Activated T-cell treated with anti-CD3 and anti-CD28 coated beads, Interleukin-2, amount 50 U/mL, for 24 hours (primary cell): ENCODE results near the gene GABRG3.

ENCODE experiments used
- DNase-seq: peaks from one replicate; pipeline ENCODE4 v3.0.0-alpha.2; 2020
- H3K27ac Mint-ChIP-seq: 2 replicates; pipeline ENCODE4 v1.8.0; 2020; ENCODE audit warnings: mild to moderate bottlenecking, mixed read lengths
- H3K27me3 Mint-ChIP-seq: 2 replicates; pipeline ENCODE4 v1.8.0; 2020; ENCODE audit warnings: mixed read lengths
- H3K36me3 Mint-ChIP-seq: 2 replicates; pipeline ENCODE4 v1.8.0; 2020; ENCODE audit warnings: low read depth, mixed read lengths
- H3K4me1 Mint-ChIP-seq: 2 replicates; pipeline ENCODE4 v1.8.0; 2020; ENCODE audit warnings: low read depth, mixed read lengths
- H3K4me3 Mint-ChIP-seq: 2 replicates; pipeline ENCODE4 v1.8.0; 2020; ENCODE audit warnings: mild to moderate bottlenecking, moderate library complexity, mixed read lengths
- H3K9me3 Mint-ChIP-seq: 2 replicates; pipeline ENCODE4 v1.8.0; 2020; ENCODE audit warnings: mixed read lengths

Gene GABRG3

GRCh38 chr15:27429577-27429976, 458.6 kb downstream of the GABRG3 start:
- no peaks in the 10 kb centered on the region for H3K36me3 Mint-ChIP-seq
- no peaks in the 10 kb centered on the region for H3K4me1 Mint-ChIP-seq
- no peak overlapping the region for H3K4me3 Mint-ChIP-seq
- no peak for DNase-seq
- H3K27me3 Mint-ChIP-seq = no peaks in the 10 kb centered on the region
- H3K9me3 Mint-ChIP-seq = peaks cover 7% of the 10 kb centered on the region
- no peak overlapping the region for H3K27ac Mint-ChIP-seq

- Mint-ChIP-seq H3K9me3 (peaks cover 5% of the 10 kb centered on the region), H3K36me3 (no peaks in the 10 kb centered on the region), H3K27ac (no peak overlapping the region), H3K27me3 (no peaks in the 10 kb centered on the region), H3K4me1 (no peaks in the 10 kb centered on the region), H3K4me3 (no peak overlapping the region)
- no peak for DNase-seq
Measured at GRCh38 chr15:27433604-27434003, 462.6 kb downstream of the GABRG3 start.

GRCh38 chr15:27438403-27439375, 467.7 kb downstream of the GABRG3 start:
- Mint-ChIP-seq H3K4me3 (no peak overlapping the region), H3K9me3 (no peaks in the 10 kb centered on the region), H3K27ac (no peak overlapping the region)

GRCh38 chr15:27441120-27441519, 470.1 kb downstream of the GABRG3 start:
- Mint-ChIP-seq H3K36me3 (no peaks in the 10 kb centered on the region), H3K4me3 (no peak overlapping the region), H3K27me3 (no peaks in the 10 kb centered on the region), H3K4me1 (no peaks in the 10 kb centered on the region), H3K9me3 (no peaks in the 10 kb centered on the region), H3K27ac (no peak overlapping the region)
- no peak for DNase-seq

More at GRCh38 chr15:27438403-27439375, 467.7 kb downstream of the GABRG3 start:
- H3K36me3 Mint-ChIP-seq = no peaks in the 10 kb centered on the region
- no peaks in the 10 kb centered on the region for H3K27me3 Mint-ChIP-seq
- DNase-seq = no peak
- H3K4me1 Mint-ChIP-seq = no peaks in the 10 kb centered on the region

GRCh38 chr15:27448234-27448633, 477.3 kb downstream of the GABRG3 start:
- Mint-ChIP-seq H3K27me3 (no peaks in the 10 kb centered on the region), H3K36me3 (no peaks in the 10 kb centered on the region), H3K4me3 (no peak overlapping the region), H3K9me3 (peaks cover 4% of the 10 kb centered on the region), H3K27ac (no peak overlapping the region), H3K4me1 (no peaks in the 10 kb centered on the region)
- no peak for DNase-seq

GRCh38 chr15:27448986-27449385, 478.0 kb downstream of the GABRG3 start:
- H3K27ac Mint-ChIP-seq = no peak overlapping the region
- no peak for DNase-seq
- H3K27me3 Mint-ChIP-seq = no peaks in the 10 kb centered on the region
- H3K9me3 Mint-ChIP-seq = peaks cover 4% of the 10 kb centered on the region
- H3K36me3 Mint-ChIP-seq = no peaks in the 10 kb centered on the region
- H3K4me3 Mint-ChIP-seq = no peak overlapping the region
- no peaks in the 10 kb centered on the region for H3K4me1 Mint-ChIP-seq

- H3K27me3 Mint-ChIP-seq = no peaks in the 10 kb centered on the region
- H3K4me1 Mint-ChIP-seq = no peaks in the 10 kb centered on the region
- no peak overlapping the region for H3K4me3 Mint-ChIP-seq
- H3K9me3 Mint-ChIP-seq = peaks cover 4% of the 10 kb centered on the region
- no peak for DNase-seq
- H3K27ac Mint-ChIP-seq = no peak overlapping the region
- no peaks in the 10 kb centered on the region for H3K36me3 Mint-ChIP-seq
Measured at GRCh38 chr15:27449941-27450340, 479.0 kb downstream of the GABRG3 start.

GRCh38 chr15:27454281-27455075, 483.5 kb downstream of the GABRG3 start:
- Mint-ChIP-seq H3K9me3 (peaks cover 4% of the 10 kb centered on the region), H3K4me3 (no peak overlapping the region), H3K27me3 (no peaks in the 10 kb centered on the region), H3K27ac (no peak overlapping the region), H3K4me1 (no peaks in the 10 kb centered on the region), H3K36me3 (no peaks in the 10 kb centered on the region)
- DNase-seq = no peak

- Mint-ChIP-seq H3K36me3 (no peaks in the 10 kb centered on the region), H3K9me3 (peaks cover 5% of the 10 kb centered on the region), H3K4me1 (no peaks in the 10 kb centered on the region), H3K4me3 (no peak overlapping the region), H3K27ac (no peak overlapping the region), H3K27me3 (no peaks in the 10 kb centered on the region)
- DNase-seq = no peak
Measured at GRCh38 chr15:27456807-27457206, 485.8 kb downstream of the GABRG3 start.

GRCh38 chr15:27457766-27458165, 486.8 kb downstream of the GABRG3 start:
- Mint-ChIP-seq H3K4me3 (no peak overlapping the region), H3K9me3 (peaks cover 5% of the 10 kb centered on the region), H3K27me3 (no peaks in the 10 kb centered on the region), H3K4me1 (no peaks in the 10 kb centered on the region), H3K36me3 (no peaks in the 10 kb centered on the region), H3K27ac (no peak overlapping the region)
- DNase-seq = no peak

GRCh38 chr15:27458345-27459084, 487.5 kb downstream of the GABRG3 start:
- no peaks in the 10 kb centered on the region for H3K36me3 Mint-ChIP-seq
- peaks cover 5% of the 10 kb centered on the region for H3K9me3 Mint-ChIP-seq
- H3K27me3 Mint-ChIP-seq = no peaks in the 10 kb centered on the region
- H3K27ac Mint-ChIP-seq = no peak overlapping the region
- no peak for DNase-seq
- H3K4me3 Mint-ChIP-seq = no peak overlapping the region
- no peaks in the 10 kb centered on the region for H3K4me1 Mint-ChIP-seq

GRCh38 chr15:27459836-27460235, 488.9 kb downstream of the GABRG3 start:
- Mint-ChIP-seq H3K27ac (no peak overlapping the region), H3K4me1 (no peaks in the 10 kb centered on the region), H3K4me3 (no peak overlapping the region), H3K9me3 (peaks cover 5% of the 10 kb centered on the region), H3K27me3 (no peaks in the 10 kb centered on the region), H3K36me3 (no peaks in the 10 kb centered on the region)
- no peak for DNase-seq

GRCh38 chr15:27461181-27461580, 490.2 kb downstream of the GABRG3 start:
- Mint-ChIP-seq H3K27ac (no peak overlapping the region), H3K9me3 (peaks cover 5% of the 10 kb centered on the region)

GRCh38 chr15:27463525-27464088, 492.6 kb downstream of the GABRG3 start:
- no peaks in the 10 kb centered on the region for H3K4me1 Mint-ChIP-seq
- no peak overlapping the region for H3K27ac Mint-ChIP-seq
- no peaks in the 10 kb centered on the region for H3K36me3 Mint-ChIP-seq

More at GRCh38 chr15:27461181-27461580, 490.2 kb downstream of the GABRG3 start:
- no peak for DNase-seq
- Mint-ChIP-seq H3K4me3 (no peak overlapping the region), H3K36me3 (no peaks in the 10 kb centered on the region), H3K27me3 (no peaks in the 10 kb centered on the region), H3K4me1 (no peaks in the 10 kb centered on the region)

More at GRCh38 chr15:27463525-27464088, 492.6 kb downstream of the GABRG3 start:
- H3K4me3 Mint-ChIP-seq = no peak overlapping the region
- DNase-seq = no peak
- H3K27me3 Mint-ChIP-seq = no peaks in the 10 kb centered on the region
- peaks cover 5% of the 10 kb centered on the region for H3K9me3 Mint-ChIP-seq
